ENCODE data around the gene UBE2E1.

DNA sequence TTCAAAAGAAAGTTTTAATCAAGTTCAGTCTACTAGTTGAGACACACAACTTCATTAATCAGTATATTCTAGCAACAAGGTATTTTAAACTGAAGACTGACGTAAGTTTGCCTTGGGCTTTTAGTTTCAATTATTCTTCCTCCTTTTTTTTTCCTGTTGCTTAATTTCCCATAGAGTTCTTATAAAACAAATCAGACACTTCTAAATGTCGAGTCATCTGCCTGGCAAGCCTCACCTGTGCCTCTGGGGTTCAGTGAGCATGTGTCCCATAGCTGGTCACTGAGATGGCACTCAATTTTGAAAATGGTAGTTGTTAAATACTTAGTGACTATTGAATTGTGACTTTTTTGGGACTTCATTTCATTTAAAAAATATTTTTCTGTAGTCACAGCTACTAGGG is 83.6 kb downstream of the UBE2E1 start:
- TF ChIP-seq, protein P1, sequence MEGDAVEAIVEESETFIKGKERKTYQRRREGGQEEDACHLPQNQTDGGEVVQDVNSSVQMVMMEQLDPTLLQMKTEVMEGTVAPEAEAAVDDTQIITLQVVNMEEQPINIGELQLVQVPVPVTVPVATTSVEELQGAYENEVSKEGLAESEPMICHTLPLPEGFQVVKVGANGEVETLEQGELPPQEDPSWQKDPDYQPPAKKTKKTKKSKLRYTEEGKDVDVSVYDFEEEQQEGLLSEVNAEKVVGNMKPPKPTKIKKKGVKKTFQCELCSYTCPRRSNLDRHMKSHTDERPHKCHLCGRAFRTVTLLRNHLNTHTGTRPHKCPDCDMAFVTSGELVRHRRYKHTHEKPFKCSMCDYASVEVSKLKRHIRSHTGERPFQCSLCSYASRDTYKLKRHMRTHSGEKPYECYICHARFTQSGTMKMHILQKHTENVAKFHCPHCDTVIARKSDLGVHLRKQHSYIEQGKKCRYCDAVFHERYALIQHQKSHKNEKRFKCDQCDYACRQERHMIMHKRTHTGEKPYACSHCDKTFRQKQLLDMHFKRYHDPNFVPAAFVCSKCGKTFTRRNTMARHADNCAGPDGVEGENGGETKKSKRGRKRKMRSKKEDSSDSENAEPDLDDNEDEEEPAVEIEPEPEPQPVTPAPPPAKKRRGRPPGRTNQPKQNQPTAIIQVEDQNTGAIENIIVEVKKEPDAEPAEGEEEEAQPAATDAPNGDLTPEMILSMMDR (IDR thresholded peaks at IDR 0.05): no peak
- TF ChIP-seq POLR2AphosphoS5 (IDR thresholded peaks at IDR 0.05): no peak
- TF ChIP-seq POLR2A (IDR thresholded peaks at IDR 0.05): no peak

Data from gastroesophageal sphincter (tissue), 3 donors.